Natural killer cell (primary cell): ENCODE results near the gene SORBS1. TPM values are rescaled to one million over a fixed set of nuclear protein-coding genes. Genes with fewer than 3 reads are reported as not detected.

Experiments used
- ATAC-seq, 3 donors: fragments of 150-1000 bp in 2 of 3; fragments of 200-7000 bp in 1 of 3; cut with Tn5 transposase; 1 replicate in 1 of 3; 2 replicates in 2 of 3; pipeline ENCODE4 v1.10.0; 2021; ENCODE audit warnings: mild to moderate bottlenecking in 2 of 3, moderate library complexity in 2 of 3
- DNase-seq, 2 donors: peaks; one replicate each; pipeline versions ENCODE4 v3.0.0 to v3.0.0-alpha.2; 2013 to 2021; ENCODE audit warnings: mixed read lengths in 1 of 2
- H3K27ac ChIP-seq: one replicate; pipeline ENCODE4 v1.5.1; 2013; ENCODE audit warnings: mild to moderate bottlenecking, low read length
- H3K27me3 ChIP-seq: one replicate; pipeline ENCODE4 v1.6.1; 2013; ENCODE audit warnings: low read length; ENCODE audit not compliant: control insufficient read depth, insufficient read depth
- H3K36me3 ChIP-seq: one replicate; pipeline ENCODE4 v1.6.1; 2013; ENCODE audit warnings: low read length; ENCODE audit not compliant: control insufficient read depth, insufficient read depth
- H3K4me1 ChIP-seq: one replicate; pipeline ENCODE4 v1.6.1; 2013; ENCODE audit warnings: low read length; ENCODE audit not compliant: control insufficient read depth, insufficient read depth
- H3K4me3 ChIP-seq: one replicate; pipeline ENCODE4 v1.5.1; 2013; ENCODE audit warnings: low read length
- H3K9me3 ChIP-seq: one replicate; pipeline ENCODE4 v1.6.1; 2013; ENCODE audit warnings: low read length; ENCODE audit not compliant: control insufficient read depth, insufficient read depth
- H3K27ac Mint-ChIP-seq, 2 donors: one replicate each; pipeline ENCODE4 v1.8.0; 2022; ENCODE audit warnings: mild to moderate bottlenecking in 2 of 2, mixed read lengths in 2 of 2, moderate library complexity in 1 of 2
- H3K27me3 Mint-ChIP-seq, 2 donors: one replicate each; pipeline ENCODE4 v1.8.0; 2022; ENCODE audit warnings: low read depth in 2 of 2, mixed read lengths in 2 of 2
- H3K36me3 Mint-ChIP-seq: one replicate; pipeline ENCODE4 v1.8.0; 2022; ENCODE audit warnings: mixed read lengths
- H3K4me1 Mint-ChIP-seq, 2 donors: one replicate each; pipeline ENCODE4 v1.8.0; 2022; ENCODE audit warnings: mixed read lengths in 2 of 2
- H3K4me3 Mint-ChIP-seq: one replicate; pipeline ENCODE4 v1.8.0; 2022; ENCODE audit warnings: mild to moderate bottlenecking, moderate library complexity, mixed read lengths
- H3K9me3 Mint-ChIP-seq, 2 donors: one replicate each; pipeline ENCODE4 v1.8.0; 2022; ENCODE audit warnings: mixed read lengths in 2 of 2
- CTCF ChIP-seq: fragments of 200-600 bp; IDR thresholded peaks from one replicate; pipeline ENCODE4 v1.8.0; 2022; ENCODE audit warnings: antibody characterized with exemption
- WGBS: methylation state at CpG from one replicate; pipeline ENCODE4 v1.1.7; 2013; ENCODE audit warnings: missing lambda C conversion rate; ENCODE audit not compliant: insufficient coverage; 5-methylcytosine and 5-hydroxymethylcytosine counted together
- intact Hi-C: fragments of 100-400 bp; cut with micrococcal nuclease; formaldehyde crosslinking; loops from one replicate; pipeline ENCODE4 v1.14.2; 2022
- total RNA-seq, 4 donors: library from RNA; stranded (reverse); fragments of 120-200 nt in 1 of 4; gene quantifications; one replicate each; pipeline versions ENCODE4 v1.2.3 to v1.2.4, GENCODE V29; 2013 to 2022

The SORBS1 gene
- total RNA-seq, 3 donors from 2014 or later (not counting 1 experiment from before 2014, with no cell fraction given) = 2.4 to 5.4 (median 2.8) TPM

GRCh38 chr10:95513941-95514392, 47.2 kb downstream of the SORBS1 start:
- Histone ChIP-seq H3K4me1 (no peaks in the 10 kb centered on the region), H3K27ac (no peak overlapping the region), H3K27me3 (no peaks in the 10 kb centered on the region), H3K9me3 (no peaks in the 10 kb centered on the region), H3K4me3 (no peak overlapping the region), H3K36me3 (no peaks in the 10 kb centered on the region)
- WGBS = 71% methylated on average over 1 of the region's 2 CpGs
- intact Hi-C loops = no loop called here
- Mint-ChIP-seq H3K36me3 (no peaks in the 10 kb centered on the region), H3K27me3 (peaks cover 0 to 4% of the 10 kb centered on the region in 2 donors), H3K27ac (no peak overlapping the region), H3K9me3 (no peaks in the 10 kb centered on the region), H3K4me1 (no peaks in the 10 kb centered on the region), H3K4me3 (no peak overlapping the region)
- DNase-seq = no peak
- no peak for TF ChIP-seq CTCF
- ATAC-seq = no peak

- H3K9me3 ChIP-seq = no peaks in the 10 kb centered on the region
- no peak for TF ChIP-seq CTCF
- Mint-ChIP-seq H3K9me3 (no peaks in the 10 kb centered on the region), H3K27ac (no peak overlapping the region), H3K4me1 (no peaks in the 10 kb centered on the region), H3K36me3 (no peaks in the 10 kb centered on the region), H3K4me3 (no peak overlapping the region), H3K27me3 (peaks cover 0 to 4% of the 10 kb centered on the region in 2 donors)
- H3K4me1 ChIP-seq = no peaks in the 10 kb centered on the region
- no peak overlapping the region for H3K4me3 ChIP-seq
- ATAC-seq (no peak), DNase-seq (no peak)
- H3K27ac ChIP-seq = no peak overlapping the region
- no peaks in the 10 kb centered on the region for H3K36me3 ChIP-seq
- H3K27me3 ChIP-seq = no peaks in the 10 kb centered on the region
- 93% methylated on average over 11 of the region's 11 CpGs for WGBS
- intact Hi-C loops = no loop called here
Observed at GRCh38 chr10:95513008-95513589, 48.1 kb downstream of the SORBS1 start.

- Histone ChIP-seq H3K4me1 (no peaks in the 10 kb centered on the region), H3K9me3 (no peaks in the 10 kb centered on the region), H3K27ac (no peak overlapping the region), H3K27me3 (no peaks in the 10 kb centered on the region), H3K4me3 (no peak overlapping the region), H3K36me3 (no peaks in the 10 kb centered on the region)
- Mint-ChIP-seq H3K36me3 (no peaks in the 10 kb centered on the region), H3K27me3 (peaks cover 0 to 4% of the 10 kb centered on the region in 2 donors), H3K27ac (no peak overlapping the region), H3K4me3 (no peak overlapping the region), H3K9me3 (no peaks in the 10 kb centered on the region), H3K4me1 (no peaks in the 10 kb centered on the region)
- no peak for DNase-seq
- no peak for TF ChIP-seq CTCF
- intact Hi-C loops = no loop called here
- WGBS = 87% methylated on average over 6 of the region's 6 CpGs
- ATAC-seq = no peak
Observed at GRCh38 chr10:95511314-95511713, 49.9 kb downstream of the SORBS1 start.

GRCh38 chr10:95509251-95509650, 51.9 kb downstream of the SORBS1 start:
- no CpG with 5 or more reads among the region's 1 CpG for WGBS
- no peak for DNase-seq
- no peaks in the 10 kb centered on the region for H3K4me1 ChIP-seq

More at GRCh38 chr10:95509251-95509650, 51.9 kb downstream of the SORBS1 start:
- ATAC-seq = no peak
- H3K27ac ChIP-seq = no peak overlapping the region
- H3K36me3 ChIP-seq = no peaks in the 10 kb centered on the region
- Mint-ChIP-seq H3K4me1 (no peaks in the 10 kb centered on the region), H3K9me3 (no peaks in the 10 kb centered on the region), H3K4me3 (no peak overlapping the region), H3K27ac (no peak overlapping the region), H3K36me3 (no peaks in the 10 kb centered on the region), H3K27me3 (peaks cover 4 to 8% of the 10 kb centered on the region in 2 donors)
- no peaks in the 10 kb centered on the region for H3K27me3 ChIP-seq
- H3K4me3 ChIP-seq = no peak overlapping the region
- intact Hi-C loops = no loop called here
- no peaks in the 10 kb centered on the region for H3K9me3 ChIP-seq
- TF ChIP-seq CTCF = no peak
